IPS-NIHi7 (cell line): ENCODE results near the gene ARF4.
"Not testable (repeated sequence)": the region's sequence is repeated elsewhere in the genome, so short reads cannot be mapped to it uniquely, and the experiment has no call there.

Experiments
- DNase-seq: peaks from one replicate; pipeline ENCODE4 v3.0.0; 2012; ENCODE audit warnings: mixed read lengths; ENCODE audit errors: extremely low spot score

ARF4 gene

DNA sequence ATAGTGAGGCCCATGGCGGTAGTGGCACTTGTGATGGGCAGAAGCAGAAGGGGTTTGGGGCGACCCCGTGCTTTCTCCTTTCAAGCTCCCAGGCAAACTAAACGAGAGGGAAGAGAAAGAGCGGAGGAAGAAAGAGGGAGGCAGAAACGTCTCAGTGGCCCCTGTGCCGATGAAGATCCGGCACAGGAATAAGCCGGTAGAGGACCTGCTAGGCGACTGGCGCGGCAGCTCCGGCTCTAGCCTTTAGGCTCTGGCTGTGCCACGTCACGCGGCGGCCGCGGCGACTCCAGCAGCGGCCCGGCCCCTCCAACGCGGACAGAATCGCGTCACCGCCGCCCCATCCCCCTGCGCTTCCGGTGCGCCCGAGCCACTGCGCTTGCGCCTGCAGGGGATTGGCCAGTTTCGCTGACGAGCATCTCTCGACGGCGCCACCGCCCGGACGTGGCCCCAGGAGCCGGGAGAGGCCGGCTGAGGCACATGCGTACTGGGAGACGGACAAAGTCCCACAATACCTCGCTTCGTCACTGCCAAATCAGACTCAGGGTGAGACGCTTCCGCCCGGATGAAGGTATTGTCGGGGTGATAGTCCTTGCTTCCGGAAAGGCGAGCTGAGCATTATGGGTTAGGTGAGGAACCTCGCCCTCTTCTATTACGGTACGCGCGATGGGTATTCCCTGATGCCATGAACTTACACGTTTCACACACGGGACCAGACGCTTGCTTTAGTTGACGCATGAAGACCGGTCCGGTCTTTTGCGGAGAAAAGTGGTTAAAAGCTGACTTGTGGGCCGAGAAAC lies at the start of gene ARF4:
TSS of gene ARF4 (minus strand) at position 218 of the 797 bp plus-strand sequence. CDS start at position 14, 204 bp downstream.
- DNase-seq = peak; percentile 99

DNA sequence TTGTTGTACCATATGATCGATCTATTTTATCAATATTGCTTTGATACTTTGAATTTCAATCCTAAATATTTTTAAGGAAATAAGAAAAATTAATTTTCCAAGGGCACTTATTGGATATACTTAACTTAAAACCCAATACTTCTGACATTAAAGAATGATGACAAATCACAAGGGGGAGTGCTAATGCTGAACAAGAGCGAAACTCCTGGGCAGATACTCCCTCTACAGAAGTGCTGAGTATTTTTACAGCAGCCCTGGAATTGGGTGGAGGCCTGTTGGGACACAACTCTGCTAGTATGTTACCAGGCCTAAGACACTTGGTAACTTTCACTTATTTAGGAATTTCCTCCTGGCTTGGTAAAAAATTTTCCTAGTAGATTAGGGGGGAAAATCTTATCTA lies 49.6 kb upstream of the ARF4 start:
- DNase-seq = peak; percentile 19

DNA sequence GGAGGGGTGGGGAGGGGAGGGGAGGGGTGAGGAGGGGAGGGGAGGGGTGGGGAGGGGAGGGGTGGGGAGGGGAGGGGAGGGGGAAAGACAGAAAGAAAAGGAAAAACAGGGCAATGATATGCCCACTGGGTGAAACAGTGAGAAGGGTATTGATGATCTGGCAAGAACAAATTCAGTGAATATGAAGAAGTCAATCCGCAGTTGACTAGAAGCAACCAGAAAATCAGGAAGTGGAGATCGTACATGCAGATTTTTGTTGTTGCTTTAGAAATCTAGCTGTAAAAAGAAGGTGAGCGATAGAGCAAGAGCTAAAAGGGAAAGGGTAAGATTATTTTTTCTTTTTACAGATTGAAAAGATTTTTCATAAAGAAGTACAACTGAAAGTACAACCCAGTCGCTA lies 47.6 kb upstream of the ARF4 start:
- DNase-seq = no peak

DNA sequence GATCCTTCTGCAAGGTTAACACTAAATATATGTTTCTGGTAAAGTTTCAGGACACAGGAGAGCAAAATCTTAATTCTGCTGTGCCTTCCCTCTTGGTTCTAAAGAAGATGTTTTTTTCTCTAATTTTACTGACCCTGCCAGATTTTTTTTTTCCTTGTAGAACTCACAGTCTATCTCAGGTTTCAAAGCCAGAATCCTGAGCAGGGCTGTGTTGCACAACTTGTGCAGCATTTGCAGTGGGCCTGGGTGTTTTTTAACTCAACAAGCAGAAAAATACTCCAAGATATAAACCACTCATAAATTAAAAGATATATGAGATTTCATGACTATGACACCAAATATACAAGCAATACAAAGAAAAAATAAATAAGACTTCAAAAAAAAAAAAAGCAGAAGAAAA lies 40.2 kb upstream of the ARF4 start:
- DNase-seq = no peak

DNA sequence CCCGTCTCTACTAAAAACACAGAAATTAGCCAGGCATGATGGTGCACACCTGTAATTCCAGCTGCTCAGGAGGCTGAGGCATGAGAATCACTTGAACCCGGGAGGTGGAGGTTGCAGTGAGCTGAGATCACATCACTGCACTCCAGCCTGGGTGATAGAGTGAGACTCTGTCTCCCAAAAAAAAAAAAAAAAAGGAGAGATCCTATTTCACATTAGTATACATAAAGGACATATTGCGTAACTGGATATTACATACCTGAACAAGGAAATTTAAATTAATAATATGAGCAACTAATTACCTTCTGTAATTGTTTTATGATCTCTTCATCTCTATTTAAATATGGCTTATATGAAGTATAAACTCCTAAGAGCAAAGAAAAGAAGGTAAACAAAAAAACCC lies 37.1 kb upstream of the ARF4 start:
- DNase-seq = not testable (repeated sequence)

DNA sequence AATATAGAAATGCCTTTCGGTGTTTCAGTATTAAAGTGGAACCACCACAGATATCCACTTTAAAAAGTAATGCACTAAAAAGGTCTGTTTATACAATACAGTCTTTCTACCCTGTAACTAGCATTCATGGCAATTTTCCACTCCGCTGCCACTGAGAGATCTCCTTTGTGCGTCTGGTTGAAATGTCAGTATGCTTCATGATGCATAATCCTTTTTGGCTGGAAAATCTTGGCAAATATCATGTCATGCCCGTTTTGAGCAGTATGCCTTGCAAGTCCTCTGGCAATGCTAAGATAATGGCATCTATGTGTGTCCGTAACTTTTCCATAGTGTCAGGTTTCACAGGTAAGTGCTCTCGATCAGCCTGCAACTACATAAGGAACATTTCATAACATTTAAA lies 30.8 kb upstream of the ARF4 start:
- DNase-seq = no peak

DNA sequence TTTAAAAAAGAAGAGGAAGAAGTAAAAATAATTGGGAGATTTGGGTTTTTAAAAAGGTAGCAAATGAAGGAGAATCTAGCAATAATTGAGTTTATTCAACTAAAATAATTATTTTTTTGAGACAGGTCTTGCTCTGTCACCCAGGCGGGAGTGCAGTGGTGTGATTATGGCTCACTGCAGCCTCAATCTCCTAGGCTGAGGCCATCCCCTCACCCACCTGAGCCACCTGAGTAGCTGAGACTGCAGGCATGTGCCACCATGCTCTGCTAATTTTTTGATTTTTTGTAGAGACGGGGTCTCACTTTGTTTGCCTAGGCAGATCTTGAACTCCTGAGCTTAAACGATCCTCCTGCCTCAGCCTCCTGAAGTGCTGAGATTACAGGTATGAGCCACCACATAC lies 27.7 kb upstream of the ARF4 start:
- DNase-seq = no peak

DNA sequence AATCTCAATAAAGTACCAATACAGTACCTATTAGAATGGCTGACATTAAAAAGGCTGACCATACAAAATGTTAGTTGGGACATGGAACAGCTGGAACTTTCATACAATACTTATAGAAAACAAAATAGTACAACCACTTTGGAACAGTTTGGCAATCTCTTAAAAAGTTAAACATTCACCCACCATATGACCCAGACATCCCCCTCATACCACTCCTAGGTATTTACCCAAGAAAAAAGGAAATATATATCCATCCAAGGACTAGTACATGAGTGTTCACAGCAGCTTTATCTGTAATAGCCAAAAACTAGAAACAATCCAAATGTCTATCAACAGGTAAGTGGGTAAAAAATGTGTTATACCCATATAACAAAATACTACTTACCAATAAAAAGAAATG lies 25.2 kb upstream of the ARF4 start:
- DNase-seq = no peak

DNA sequence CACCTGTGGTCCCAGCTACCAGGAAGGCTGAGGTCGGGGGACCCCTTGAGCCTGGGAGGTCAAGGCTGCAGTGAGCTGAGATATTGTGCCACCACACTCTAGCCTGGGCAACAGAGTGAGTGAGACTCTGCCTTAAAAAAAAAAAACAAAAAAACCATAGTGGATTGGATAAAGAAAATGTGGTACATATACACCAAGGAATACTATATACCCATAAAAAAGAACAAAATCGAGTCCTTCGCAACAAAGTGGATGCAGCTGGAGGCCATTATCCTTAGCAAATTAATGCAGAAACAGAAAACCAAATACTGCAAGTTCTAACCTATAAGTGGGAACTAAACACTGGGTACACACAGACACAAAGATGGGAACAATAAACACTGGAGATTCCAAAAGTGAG lies 20.6 kb upstream of the ARF4 start:
- no peak for DNase-seq

DNA sequence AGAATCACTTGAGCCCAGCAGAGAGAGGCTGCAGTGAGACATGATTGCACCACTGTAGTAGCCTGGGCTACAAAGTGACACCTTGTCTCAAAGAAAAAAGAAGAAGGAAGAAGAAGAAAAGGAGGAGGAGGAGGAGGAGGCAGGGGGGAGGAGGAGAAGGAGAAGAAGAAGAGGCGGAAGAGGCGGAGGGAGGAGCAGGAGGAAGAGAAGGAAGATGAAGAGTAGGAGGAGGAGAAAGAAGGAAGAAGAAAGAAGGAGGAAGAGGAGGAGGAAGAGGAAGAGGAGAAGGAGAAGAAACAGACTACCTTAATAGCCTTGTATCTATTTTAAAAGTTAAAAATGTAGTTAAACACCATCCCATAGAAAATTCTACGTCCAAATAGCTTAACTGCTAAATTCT lies 19.1 kb upstream of the ARF4 start:
- no peak for DNase-seq

DNA sequence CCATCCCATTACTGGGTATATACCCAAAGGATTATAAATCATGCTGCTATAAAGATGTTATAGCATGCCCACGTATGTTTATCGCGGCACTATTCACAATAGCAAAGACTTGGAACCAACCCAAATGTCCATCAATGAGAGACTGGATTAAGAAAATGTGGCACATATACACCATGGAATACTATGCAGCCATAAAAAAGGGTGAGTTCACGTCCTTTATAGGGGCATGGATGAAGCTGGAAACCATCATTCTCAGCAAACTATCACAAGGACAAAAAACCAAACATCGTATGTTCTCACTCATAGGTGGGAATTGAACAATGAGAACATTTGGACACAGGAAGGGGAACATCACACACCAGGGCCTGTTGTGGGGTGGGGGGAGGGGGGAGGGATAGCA lies 14.7 kb upstream of the ARF4 start:
- DNase-seq = not testable (repeated sequence)

DNA sequence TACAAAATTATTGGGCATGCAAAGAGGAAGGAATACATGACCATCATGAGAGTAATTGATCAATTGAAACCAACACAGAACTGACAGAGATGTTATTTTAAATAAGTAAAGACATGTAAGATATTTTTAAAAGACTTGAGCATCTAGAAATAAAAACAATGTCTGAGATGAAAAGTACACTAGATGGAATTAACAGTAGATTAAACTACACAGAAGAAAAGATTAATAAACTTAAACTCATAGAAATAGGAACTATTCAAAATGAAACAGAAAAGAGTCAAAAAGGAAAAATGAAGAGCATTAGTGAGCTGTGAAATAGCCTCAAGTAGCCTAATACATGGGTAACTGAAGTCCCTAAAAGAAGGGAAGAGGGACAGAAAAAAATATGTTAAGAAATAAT lies 8.5 kb upstream of the ARF4 start:
- DNase-seq = no peak

DNA sequence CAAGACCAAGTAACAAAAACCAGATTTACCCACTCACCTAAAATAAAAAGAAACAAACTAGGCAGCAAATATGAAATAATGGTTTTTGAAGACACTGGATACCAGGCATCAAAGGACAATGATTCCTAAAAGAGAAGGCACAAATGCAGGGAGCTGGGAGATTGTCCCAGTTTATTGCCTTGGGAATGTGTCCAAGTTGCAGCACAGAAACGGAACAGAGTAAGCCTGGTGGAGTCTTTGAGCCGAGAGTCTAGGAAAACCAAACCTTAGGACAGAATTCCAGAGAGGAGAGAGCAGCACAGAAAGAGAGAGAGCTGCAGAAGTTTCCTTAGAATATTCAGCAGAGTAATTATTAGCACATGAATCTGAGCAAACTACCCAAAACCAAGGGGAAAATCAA lies 7.8 kb upstream of the ARF4 start:
- no peak for DNase-seq

DNA sequence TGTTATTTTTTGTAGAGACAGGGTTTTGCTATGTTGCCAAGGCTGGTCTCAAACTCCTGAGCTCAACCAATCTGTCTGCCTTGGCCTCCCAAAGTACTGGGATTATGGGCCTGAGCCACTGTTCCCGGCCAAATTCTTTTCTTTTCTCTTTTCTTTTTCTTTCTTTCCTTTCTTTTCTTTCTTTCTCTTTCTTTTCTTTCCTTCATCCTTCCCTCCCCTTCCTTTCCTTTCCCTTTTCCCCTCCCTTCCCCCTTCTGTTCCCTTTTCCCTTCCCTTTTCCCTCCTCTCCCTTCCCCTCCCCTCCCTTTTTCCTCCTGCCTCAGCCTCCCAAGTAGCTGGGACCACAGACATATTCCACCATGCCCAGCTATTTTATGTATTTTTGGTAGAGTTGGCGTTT lies 3.1 kb upstream of the ARF4 start:
- no peak for DNase-seq

DNA sequence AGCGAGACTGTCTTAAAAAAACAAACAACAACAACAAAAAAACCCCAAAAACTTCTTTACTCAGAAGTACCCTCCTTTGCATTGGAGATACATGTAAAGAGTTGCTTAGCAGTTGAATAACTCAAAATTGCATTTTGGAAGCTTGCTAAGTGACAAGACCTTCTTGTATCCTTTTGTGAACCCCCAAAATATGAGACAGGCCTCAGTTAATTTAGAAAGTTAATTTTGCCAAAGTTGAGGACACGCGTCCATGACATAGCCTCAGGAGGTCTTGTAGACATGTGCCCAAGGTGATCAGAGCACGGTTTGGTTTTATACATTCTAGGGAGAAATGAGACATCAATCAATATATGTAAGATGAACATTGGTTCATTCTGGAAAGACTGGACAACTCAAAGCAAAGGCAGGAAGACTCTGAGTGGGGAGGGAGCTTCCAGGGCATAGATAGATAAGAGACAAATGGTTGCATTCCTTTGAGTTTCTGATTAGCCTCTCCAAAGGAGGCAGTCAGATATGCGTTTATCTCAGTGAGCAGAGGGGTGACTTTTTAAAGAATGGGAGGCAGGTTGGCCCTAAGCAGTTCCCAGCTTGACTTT lies 1.7 kb upstream of the ARF4 start:
- DNase-seq = no peak

DNA sequence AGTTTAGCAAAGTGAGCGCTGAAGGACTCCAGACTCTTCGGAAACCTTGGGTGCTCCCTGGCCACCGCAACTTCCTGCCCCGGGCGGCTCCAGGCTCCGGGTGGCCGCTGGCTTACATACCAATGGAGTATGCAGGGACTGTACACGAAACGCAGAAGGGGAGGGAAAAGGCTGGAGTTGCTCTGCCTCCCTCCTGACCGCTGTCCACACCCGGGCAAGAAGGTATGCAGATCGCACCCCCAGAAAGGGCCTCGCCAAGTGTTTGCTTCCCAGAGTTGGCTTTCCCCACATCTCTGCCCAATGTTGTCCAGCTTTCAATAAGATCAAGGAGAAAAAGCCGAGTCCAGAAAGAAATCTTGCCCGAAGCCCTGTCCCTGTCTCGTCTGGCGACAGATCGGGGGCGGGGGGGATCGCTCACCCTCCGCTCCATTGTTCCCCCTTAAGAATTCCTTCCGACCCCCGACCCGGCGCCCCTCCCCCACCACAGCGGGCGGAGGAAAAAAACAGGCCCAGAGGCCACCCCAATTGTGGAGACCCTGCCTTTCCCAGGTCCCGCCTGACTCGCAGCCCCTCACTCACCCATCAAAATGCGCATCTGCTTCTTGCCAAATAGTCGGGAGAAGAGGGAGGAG lies 533 bp downstream of the ARF4 start:
- DNase-seq = peak; percentile 49

DNA sequence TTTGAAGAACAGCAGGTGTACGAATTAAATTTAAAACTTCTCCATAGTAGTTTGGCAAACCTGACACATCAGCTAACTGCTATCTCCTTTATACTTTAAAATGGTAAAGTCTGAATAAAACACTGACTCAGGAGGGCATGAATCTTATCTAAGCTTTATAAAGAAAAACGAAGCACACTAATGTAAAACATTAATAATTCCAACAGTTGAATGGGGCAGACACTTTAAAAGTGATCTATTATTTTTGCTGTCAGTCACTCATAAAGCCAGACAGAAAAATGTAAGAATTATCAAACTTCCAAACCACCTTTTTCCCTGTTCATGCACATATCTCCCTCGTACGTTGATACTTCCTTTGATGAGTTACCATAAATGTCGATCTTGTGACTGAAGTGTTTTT lies 2.6 kb downstream of the ARF4 start:
- no peak for DNase-seq

DNA sequence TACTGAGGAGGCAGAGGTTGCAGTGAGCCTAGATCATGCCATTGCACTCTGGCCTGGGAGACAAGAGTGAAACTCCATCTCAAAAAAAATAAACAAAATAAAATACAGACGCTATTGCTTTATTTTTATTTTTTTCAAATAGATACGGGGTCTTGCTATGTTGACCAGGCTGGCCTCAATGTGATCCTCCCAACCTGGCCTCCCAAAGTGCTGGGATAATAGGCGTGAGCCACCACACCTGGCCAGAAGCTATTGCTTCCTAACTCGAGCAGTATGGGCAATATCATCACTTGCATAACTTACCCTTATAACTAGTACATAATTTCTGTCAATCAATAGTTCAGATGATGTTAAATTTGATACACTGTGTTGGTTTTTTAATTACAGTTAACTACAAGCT lies 3.0 kb downstream of the ARF4 start:
- DNase-seq = no peak

DNA sequence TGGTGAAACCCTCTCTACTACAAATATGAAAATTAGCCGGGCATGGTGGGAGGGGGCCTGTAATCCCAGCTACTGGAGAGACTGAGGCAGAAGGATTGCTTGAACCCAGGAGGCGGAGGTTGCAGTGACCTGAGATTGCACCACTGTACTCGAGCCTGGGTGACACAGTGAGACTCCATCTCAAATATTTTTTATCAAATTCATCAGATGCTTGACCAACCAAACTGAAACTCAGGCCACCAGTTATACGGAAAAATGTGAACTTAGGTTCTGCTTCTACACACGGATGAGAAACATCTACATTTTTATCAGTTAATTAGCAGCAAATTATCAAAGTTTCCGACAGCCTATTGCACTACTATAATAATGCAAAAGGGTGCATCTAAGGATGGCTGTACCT lies 4.8 kb downstream of the ARF4 start:
- DNase-seq = no peak

DNA sequence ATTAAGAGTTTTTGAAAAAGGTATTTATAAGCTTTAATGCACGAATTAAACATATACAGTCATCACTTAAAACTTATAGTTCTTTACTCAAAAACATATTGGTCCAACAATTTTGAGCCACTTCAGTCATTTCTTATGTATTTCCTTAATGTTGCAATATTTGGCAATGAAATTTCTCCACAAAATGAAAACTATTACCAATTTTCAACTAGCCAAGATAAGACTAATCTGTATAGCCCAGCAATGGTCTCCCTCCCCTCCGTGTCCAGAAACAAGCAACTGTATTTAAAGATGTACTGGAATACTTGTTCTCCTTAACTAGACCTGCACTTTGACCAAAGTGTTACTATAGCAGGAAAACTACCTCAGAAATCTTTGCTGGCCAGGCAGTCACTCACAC lies 9.2 kb downstream of the ARF4 start:
- no peak for DNase-seq

DNA sequence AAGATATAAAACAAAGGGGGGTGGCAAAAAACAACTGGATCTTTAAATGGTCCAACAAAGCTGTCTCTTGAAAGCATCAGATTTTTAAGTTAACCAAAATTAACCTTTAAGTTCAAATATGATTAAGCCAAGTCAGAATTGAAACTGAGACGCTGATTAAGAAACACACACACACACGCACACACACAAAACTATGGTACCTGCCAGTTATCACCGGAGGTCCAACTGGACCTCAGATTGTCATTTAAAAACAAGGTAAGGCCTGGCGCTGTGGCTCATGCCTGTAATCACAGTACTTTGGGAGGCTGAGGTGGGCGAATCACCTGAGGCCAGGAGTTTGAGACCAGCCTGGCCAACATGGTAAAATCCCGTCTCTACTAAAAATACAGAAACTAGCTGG lies 10.4 kb downstream of the ARF4 start:
- no peak for DNase-seq

DNA sequence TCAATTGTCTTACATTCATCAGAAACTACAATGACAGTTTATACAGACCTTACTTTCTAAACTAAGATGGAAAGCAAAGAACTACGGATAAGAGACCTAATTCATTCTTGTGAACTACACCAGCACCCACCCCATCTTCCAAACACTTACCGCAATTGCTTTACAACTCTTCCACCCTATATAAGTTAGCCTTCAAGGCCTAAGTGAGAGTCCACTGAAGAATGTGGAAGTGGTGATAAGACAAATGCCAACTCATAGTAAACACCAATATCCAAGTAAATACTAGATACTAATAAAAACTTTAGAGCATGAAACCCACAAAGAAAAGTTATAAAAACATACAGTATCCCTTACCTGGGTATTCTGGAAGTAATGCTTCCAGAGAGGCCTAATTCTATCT lies 13.6 kb downstream of the ARF4 start:
- DNase-seq = no peak

DNA sequence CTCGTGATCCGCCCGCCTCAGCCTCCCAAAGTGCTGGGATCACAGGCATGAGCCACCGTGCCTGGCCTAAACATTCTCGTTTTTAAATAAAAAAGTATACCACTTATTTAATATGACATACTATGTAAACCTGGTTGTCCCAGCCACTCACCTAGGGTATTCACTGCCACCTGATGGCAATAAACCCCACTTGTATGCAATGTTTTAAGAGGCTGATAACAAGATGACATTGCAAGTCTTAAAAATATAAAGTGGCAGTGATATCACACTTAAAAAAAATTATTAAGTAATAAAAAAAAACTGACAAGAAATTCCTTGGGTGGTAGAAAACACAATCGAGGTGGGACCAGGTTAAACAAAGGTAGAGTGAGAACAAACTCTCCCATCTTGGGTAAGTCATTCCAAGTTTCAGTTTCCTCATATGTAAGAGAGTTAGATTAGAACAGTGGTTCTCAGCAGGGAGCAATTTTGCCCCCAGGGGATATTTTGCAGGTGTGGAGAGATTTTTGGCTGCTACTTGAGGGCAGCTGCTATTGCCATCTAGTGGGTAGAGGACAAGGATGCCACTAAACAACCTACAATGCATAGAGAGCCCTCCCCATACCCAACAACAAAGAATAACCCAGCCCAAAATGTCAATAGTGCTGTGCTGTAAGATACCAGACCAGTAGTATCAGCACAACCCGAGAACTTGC lies 14.5 kb downstream of the ARF4 start:
- DNase-seq = peak; percentile 22
